ENCODE measurements around the gene POLR2F. TPM values are rescaled to one million over a fixed set of nuclear protein-coding genes. Genes with fewer than 3 reads are reported as not detected.
"Not testable (repeated sequence)": the region's sequence is repeated elsewhere in the genome, so short reads cannot be mapped to it uniquely, and the experiment has no call there.

POLR2F gene
- total RNA-seq, 4 donors from 2014 or later = 33.3 to 83.9 (median 57.6) TPM

DNA sequence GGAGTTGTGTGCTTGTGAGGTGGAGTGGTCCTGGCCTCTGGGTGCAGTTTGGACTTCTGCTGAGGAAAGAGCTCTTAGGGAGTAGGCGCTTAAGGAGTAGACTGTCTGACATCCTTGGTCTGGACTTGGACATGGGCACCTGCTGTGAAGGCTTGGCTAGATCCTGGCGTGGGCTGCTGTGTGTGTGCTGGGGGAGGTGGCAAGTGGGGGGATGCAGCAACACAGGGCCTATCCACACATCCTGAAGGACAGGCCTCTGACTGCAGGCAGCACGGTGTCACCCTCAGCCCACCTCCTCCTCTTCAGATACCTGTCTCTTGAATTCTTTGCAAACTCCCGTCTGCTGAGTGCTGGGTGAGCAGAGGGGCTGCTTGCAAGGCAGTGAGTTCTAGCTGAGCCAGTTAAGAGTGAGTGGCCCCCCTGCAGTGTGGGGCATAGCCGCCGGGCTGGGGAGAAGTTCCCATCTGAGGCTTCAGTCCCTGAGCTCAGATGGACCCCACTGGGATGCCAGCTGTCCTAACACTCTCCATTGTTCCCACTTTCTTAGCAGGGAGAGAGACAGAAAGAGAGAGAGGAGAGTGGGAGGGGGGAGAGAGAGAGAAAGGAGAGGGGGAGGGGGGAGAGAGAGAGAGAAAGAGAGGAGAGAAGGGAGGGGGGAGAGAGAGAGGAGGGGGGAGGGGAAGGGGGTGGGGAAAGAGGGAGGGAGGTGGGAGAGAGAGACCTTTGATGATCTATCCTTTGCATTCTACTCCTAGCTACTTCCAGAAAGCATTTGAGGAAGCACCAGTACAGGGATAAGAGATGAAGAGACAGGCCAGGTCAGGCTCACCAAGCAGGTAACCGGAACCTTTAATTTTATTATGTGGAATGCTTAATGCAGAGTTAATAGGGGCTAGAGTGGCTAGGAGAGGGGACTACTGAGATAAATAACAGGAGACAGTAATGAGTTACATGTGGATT lies 18.3 kb downstream of the POLR2F start:
- DNase-seq (ENCODE audit: low spot score in 2 of 2) = no peak
- no peak for TF ChIP-seq POLR2A (IDR thresholded peaks at IDR 0.05)
- TF ChIP-seq, protein P1, sequence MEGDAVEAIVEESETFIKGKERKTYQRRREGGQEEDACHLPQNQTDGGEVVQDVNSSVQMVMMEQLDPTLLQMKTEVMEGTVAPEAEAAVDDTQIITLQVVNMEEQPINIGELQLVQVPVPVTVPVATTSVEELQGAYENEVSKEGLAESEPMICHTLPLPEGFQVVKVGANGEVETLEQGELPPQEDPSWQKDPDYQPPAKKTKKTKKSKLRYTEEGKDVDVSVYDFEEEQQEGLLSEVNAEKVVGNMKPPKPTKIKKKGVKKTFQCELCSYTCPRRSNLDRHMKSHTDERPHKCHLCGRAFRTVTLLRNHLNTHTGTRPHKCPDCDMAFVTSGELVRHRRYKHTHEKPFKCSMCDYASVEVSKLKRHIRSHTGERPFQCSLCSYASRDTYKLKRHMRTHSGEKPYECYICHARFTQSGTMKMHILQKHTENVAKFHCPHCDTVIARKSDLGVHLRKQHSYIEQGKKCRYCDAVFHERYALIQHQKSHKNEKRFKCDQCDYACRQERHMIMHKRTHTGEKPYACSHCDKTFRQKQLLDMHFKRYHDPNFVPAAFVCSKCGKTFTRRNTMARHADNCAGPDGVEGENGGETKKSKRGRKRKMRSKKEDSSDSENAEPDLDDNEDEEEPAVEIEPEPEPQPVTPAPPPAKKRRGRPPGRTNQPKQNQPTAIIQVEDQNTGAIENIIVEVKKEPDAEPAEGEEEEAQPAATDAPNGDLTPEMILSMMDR (IDR thresholded peaks at IDR 0.05) = no peak
- intact Hi-C loops (cut with DNase I; ENCODE audit: low total_unique reads) = no loop called here
- H3K4me3 ChIP-seq (ENCODE audit: low read depth, poor library complexity, severe bottlenecking) = no peak overlapping the region
- 80 to 84% methylated on average over 7 of the region's 7 CpGs for WGBS, 2 donors

DNA sequence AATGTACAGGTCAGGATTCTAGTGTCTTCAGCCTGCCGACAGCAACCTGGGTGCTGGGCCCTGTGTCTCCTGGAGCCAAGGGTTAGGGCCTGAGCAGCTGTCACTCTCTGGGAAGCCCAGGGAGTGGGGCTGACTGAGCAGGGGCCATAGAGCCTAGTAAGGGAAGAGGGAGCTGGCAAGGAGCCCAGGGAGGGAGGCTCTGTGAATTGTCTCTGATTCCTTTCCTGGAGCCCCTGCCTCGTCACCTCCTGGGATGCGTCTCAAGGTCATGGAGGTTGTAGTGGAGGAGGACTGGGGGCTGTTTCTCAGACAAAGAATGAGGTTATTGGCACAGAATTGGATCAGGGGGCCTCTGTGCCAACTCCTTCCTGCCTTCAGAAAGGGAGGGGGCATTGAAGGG lies 19.0 kb downstream of the POLR2F start:
- no peak overlapping the region for H3K4me3 ChIP-seq (ENCODE audit: low read depth, poor library complexity, severe bottlenecking)
- 84 to 97% methylated on average over 3 of the region's 3 CpGs for WGBS, 2 donors
- intact Hi-C loops (cut with DNase I; ENCODE audit: low total_unique reads) = no loop called here
- DNase-seq (ENCODE audit: low spot score in 2 of 2) = no peak
- TF ChIP-seq, protein P1 (IDR thresholded peaks at IDR 0.05) = no peak
- TF ChIP-seq POLR2A (IDR thresholded peaks at IDR 0.05) = no peak

GRCh38 chr22:37973271-37974170 lies 20.0 kb downstream of the POLR2F start:
- 92 to 94% methylated on average over 26 to 29 of the region's 33 CpGs for WGBS, 2 donors
- TF ChIP-seq, protein P1 (IDR thresholded peaks at IDR 0.05) = no peak
- TF ChIP-seq POLR2A (IDR thresholded peaks at IDR 0.05) = no peak
- intact Hi-C loops (cut with DNase I; ENCODE audit: low total_unique reads) = no loop called here
- no peak overlapping the region for H3K4me3 ChIP-seq (ENCODE audit: low read depth, poor library complexity, severe bottlenecking)
- no peak for DNase-seq (ENCODE audit: low spot score in 2 of 2)

DNA sequence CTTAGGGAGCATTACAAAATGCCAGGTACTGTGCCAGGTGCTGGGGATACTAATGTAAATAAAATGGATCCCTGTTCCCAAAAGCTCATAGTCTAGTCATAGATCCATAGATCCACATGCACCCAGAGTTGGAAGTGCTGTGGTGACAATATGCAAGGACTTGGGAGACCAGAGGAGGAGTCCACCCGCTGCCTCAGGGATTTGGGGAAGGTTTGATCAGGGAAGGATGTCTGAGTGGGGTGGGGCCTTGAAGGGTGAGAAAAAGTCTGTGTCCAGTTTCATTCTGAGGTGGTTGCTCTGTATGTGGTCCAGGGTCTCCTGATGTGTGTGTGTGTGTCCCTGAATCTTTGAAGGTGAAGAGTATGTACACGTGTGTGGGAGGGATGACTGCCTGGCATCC lies 21.7 kb downstream of the POLR2F start:
- 80 to 84% methylated on average over 2 of the region's 2 CpGs for WGBS, 2 donors
- no peak for DNase-seq (ENCODE audit: low spot score in 2 of 2)
- TF ChIP-seq POLR2A (IDR thresholded peaks at IDR 0.05) = no peak
- TF ChIP-seq, protein P1 (IDR thresholded peaks at IDR 0.05) = no peak
- intact Hi-C loops (cut with DNase I; ENCODE audit: low total_unique reads) = no loop called here
- H3K4me3 ChIP-seq (ENCODE audit: low read depth, poor library complexity, severe bottlenecking) = no peak overlapping the region

DNA sequence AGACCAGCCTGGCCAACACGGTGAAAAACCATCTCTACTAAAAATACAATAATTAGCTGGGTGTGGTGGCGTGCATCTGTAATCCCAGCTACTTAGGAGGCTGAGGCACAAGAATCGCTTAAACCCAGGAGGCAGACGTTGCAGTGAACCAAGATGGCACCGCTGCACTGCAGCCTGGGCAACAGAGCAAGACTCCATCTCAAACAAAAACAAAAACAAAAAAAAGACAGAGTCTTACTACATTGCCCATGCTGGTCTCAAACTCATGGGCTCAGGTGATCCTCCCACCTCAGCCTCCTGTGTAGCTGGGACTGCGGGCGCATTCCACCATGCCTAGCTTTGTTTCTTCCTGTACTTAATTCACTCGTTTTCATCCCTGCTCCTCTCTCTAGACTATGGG lies 22.5 kb downstream of the POLR2F start:
- intact Hi-C loops (cut with DNase I; ENCODE audit: low total_unique reads); DNase-seq (ENCODE audit: low spot score in 2 of 2); H3K4me3 ChIP-seq (ENCODE audit: low read depth, poor library complexity, severe bottlenecking): not testable (repeated sequence)
- WGBS, 2 donors = 76 to 88% methylated on average over 8 of the region's 8 CpGs

GRCh38 chr22:37976547-37976946 lies 23.0 kb downstream of the POLR2F start:
- WGBS, 2 donors = 82 to 84% methylated on average over 4 of the region's 4 CpGs
- no peak for TF ChIP-seq POLR2A (IDR thresholded peaks at IDR 0.05)
- TF ChIP-seq, protein P1 (IDR thresholded peaks at IDR 0.05) = no peak
- no peak for DNase-seq (ENCODE audit: low spot score in 2 of 2)
- no peak overlapping the region for H3K4me3 ChIP-seq (ENCODE audit: low read depth, poor library complexity, severe bottlenecking)
- intact Hi-C loops (cut with DNase I; ENCODE audit: low total_unique reads) = no loop called here

All from lower leg skin (tissue), 4 donors.